MCF 10A (cell line): ENCODE data around the gene ACADL. TPM values are rescaled to one million over a fixed set of nuclear protein-coding genes. Genes with fewer than 3 reads are reported as not detected.

Source experiments
- BruUV-seq: library from RNA; stranded (reverse); fragments of 400-500 nt; replicated peaks from 2 replicates; lab custom pipeline; 2021; lab: Mats Ljungman, UMichigan
- CTCF ChIA-PET: fragments of 300-600 bp; sonication (Branson Sonifier 250); formaldehyde crosslinking; extraction: SDS; loops from one replicate; lab custom pipeline; 2021; ENCODE audit warnings: antibody characterized with exemption, inconsistent platforms; lab: Yijun Ruan, JAX
- POLR2A ChIA-PET: fragments of 300-600, 350-650 bp; sonication (Branson Sonifier 250); formaldehyde crosslinking; extraction: SDS; loops from one replicate; lab custom pipeline; 2020; ENCODE audit warnings: antibody characterized with exemption, inconsistent platforms; lab: Yijun Ruan, JAX
- DNase-seq: peaks from one replicate; pipeline ENCODE4 v3.0.0-alpha.2; 2018; ENCODE audit not compliant: unreplicated experiment
- H3K27ac Mint-ChIP-seq: one replicate; pipeline ENCODE4 v1.8.0; 2022; ENCODE audit warnings: mild to moderate bottlenecking, low read depth, mixed read lengths; ENCODE audit not compliant: unreplicated experiment
- H3K27me3 Mint-ChIP-seq: one replicate; pipeline ENCODE4 v1.8.0; 2022; ENCODE audit warnings: mixed read lengths; ENCODE audit not compliant: insufficient read depth, unreplicated experiment
- H3K36me3 Mint-ChIP-seq: one replicate; pipeline ENCODE4 v1.8.0; 2022; ENCODE audit warnings: mild to moderate bottlenecking, moderate library complexity, mixed read lengths; ENCODE audit not compliant: insufficient read depth, unreplicated experiment
- H3K4me1 Mint-ChIP-seq: one replicate; pipeline ENCODE4 v1.8.0; 2022; ENCODE audit warnings: mixed read lengths; ENCODE audit not compliant: insufficient read depth, unreplicated experiment
- H3K4me3 Mint-ChIP-seq: one replicate; pipeline ENCODE4 v1.8.0; 2022; ENCODE audit warnings: mild to moderate bottlenecking, moderate library complexity, mixed read lengths; ENCODE audit not compliant: unreplicated experiment
- H3K9me3 Mint-ChIP-seq: one replicate; pipeline ENCODE4 v1.8.0; 2022; ENCODE audit warnings: mixed read lengths; ENCODE audit not compliant: unreplicated experiment
- intact Hi-C: fragments of 100-400 bp; cut with micrococcal nuclease; formaldehyde crosslinking; loops from 2 replicates; pipeline ENCODE4 v1.14.1; 2022
- total RNA-seq: library from RNA; stranded (reverse); gene quantifications from 2 replicates; pipeline ENCODE4 v1.2.3, GENCODE V29; 2022
- TF ChIP-seq, protein P1 (sequence below): fragments of 200-600 bp; IDR thresholded peaks from one replicate; pipeline ENCODE4 v1.8.0; 2022; ENCODE audit warnings: antibody characterized with exemption, mild to moderate bottlenecking; ENCODE audit not compliant: unreplicated experiment

Gene ACADL
- total RNA-seq, 1 experiment from 2014 or later: not detected

DNA sequence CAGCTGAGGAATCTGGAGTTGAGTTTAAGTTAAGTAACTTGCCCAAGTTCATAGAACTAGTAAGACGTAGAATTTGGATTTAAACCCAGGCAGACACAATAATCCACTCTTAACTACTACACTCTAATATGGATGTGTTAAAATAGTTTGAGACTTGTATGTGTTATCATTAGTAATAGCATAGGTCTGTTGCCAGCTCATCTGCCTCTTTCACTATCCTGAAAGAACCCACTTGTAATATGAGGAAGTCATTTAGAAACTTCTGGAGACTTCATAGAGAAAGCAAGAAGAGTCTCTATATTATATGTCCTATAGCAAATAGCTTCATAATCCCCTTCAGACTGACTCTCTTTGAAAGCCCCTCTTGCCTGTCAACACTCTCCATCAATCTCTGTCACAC lies 43.0 kb upstream of the ACADL start:
- Mint-ChIP-seq H3K27ac (no peak overlapping the region), H3K9me3 (no peaks in the 10 kb centered on the region), H3K27me3 (peaks cover 42% of the 10 kb centered on the region), H3K4me3 (no peak overlapping the region), H3K4me1 (no peaks in the 10 kb centered on the region), H3K36me3 (no peaks in the 10 kb centered on the region)
- ChIA-PET CTCF (interaction anchor here (1.1 kb wide), 1 partner anchor 13 kb away, joined by 3 read pairs; no protein-coding TSS in a partner anchor), POLR2A (no interaction called here)
- BruUV-seq: no TSS peak
- DNase-seq: no peak
- intact Hi-C loops: no loop called here
- TF ChIP-seq, protein P1, sequence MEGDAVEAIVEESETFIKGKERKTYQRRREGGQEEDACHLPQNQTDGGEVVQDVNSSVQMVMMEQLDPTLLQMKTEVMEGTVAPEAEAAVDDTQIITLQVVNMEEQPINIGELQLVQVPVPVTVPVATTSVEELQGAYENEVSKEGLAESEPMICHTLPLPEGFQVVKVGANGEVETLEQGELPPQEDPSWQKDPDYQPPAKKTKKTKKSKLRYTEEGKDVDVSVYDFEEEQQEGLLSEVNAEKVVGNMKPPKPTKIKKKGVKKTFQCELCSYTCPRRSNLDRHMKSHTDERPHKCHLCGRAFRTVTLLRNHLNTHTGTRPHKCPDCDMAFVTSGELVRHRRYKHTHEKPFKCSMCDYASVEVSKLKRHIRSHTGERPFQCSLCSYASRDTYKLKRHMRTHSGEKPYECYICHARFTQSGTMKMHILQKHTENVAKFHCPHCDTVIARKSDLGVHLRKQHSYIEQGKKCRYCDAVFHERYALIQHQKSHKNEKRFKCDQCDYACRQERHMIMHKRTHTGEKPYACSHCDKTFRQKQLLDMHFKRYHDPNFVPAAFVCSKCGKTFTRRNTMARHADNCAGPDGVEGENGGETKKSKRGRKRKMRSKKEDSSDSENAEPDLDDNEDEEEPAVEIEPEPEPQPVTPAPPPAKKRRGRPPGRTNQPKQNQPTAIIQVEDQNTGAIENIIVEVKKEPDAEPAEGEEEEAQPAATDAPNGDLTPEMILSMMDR: no peak

DNA sequence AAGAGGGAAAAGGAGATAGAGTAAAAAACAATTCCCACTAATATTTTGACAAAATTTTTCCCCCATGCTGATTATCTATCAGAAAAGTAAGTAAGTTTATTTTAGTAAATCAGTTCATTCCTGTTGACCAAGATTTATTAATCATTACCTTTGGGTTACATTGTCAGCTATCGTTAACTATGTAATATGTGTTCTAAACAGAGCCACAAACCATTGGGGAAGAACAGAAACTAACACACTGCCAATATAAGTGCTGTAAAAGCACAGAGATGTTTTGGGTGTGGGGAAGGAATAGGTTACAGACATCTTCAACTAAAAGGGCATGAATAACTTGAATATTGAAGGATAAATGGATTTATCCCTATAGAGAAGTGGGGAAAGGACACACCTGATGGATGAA lies 42.5 kb upstream of the ACADL start:
- H3K27ac Mint-ChIP-seq: no peak overlapping the region
- TF ChIP-seq, protein P1: no peak
- no peak for DNase-seq
- intact Hi-C loops: no loop called here
- H3K36me3 Mint-ChIP-seq: no peaks in the 10 kb centered on the region
- ChIA-PET POLR2A (no interaction called here), CTCF (interaction anchor here (1.1 to 1.2 kb wide), 2 partner anchors 12 to 132 kb away, joined by 3 read pairs; no protein-coding TSS in a partner anchor)
- no TSS peak for BruUV-seq
- H3K27me3 Mint-ChIP-seq: peaks cover 42% of the 10 kb centered on the region
- no peak overlapping the region for H3K4me3 Mint-ChIP-seq
- no peaks in the 10 kb centered on the region for H3K9me3 Mint-ChIP-seq
- H3K4me1 Mint-ChIP-seq: no peaks in the 10 kb centered on the region

DNA sequence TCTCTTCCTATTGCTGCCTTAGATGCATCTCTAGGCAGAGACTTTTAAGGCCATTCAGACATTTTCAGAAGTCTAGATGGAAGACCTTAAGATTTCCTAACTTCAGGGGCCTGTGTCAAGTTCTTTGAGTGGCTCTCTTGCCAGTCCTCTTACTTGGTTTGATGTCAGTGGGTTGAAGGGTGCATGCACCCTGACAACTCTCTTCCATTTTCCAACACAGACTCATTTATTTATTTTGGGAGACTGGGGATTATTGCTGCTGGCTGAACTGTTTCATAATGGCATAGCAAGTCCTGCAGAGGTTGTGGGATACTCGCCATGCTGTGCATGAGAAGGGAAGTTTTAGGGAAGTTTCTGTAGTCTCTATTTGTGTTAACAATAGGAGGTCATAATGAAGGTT lies 39.0 kb upstream of the ACADL start:
- CTCF ChIA-PET: interaction anchor here (1.0 kb wide), 1 partner anchor 513 kb away, joined by 3 read pairs; no protein-coding TSS in a partner anchor
- Mint-ChIP-seq H3K36me3 (no peaks in the 10 kb centered on the region), H3K4me3 (no peak overlapping the region), H3K27me3 (peaks cover 32% of the 10 kb centered on the region), H3K27ac (no peak overlapping the region), H3K4me1 (no peaks in the 10 kb centered on the region), H3K9me3 (no peaks in the 10 kb centered on the region)
- no peak for DNase-seq
- intact Hi-C loops: no loop called here
- BruUV-seq: no TSS peak
- POLR2A ChIA-PET: no interaction called here
- TF ChIP-seq, protein P1: no peak

DNA sequence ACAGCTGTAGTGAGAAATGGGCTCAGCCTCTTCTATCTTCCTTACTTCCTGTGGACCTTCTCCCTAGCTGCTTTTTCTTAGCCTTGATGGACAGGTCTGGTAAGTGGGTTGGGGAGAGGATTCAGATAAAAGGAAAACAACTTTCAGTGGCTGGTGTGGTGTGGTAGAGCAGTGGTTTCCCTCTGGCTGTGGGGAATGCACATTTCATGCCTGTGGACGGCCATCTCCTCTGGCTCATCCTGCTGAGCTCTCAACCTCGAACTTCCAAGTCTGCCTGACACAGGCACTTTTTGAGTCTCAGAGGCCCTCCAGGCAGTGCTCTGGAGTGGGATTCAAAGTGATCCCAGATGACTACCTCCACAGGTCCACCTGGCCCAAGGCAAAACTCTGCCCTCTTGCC lies 38.6 kb upstream of the ACADL start:
- Mint-ChIP-seq H3K36me3 (no peaks in the 10 kb centered on the region), H3K27ac (no peak overlapping the region), H3K9me3 (no peaks in the 10 kb centered on the region), H3K27me3 (peaks cover 27% of the 10 kb centered on the region), H3K4me3 (no peak overlapping the region), H3K4me1 (no peaks in the 10 kb centered on the region)
- intact Hi-C loops: no loop called here
- ChIA-PET POLR2A (interaction anchor here (0.7 kb wide), 1 partner anchor 45 kb away, joined by 3 read pairs; no protein-coding TSS in a partner anchor), CTCF (interaction anchor here (0.6 to 1.0 kb wide), 3 partner anchors 15 to 513 kb away, joined by 3 to 5 read pairs (median 4); no protein-coding TSS in a partner anchor)
- TF ChIP-seq, protein P1: no peak
- BruUV-seq: no TSS peak
- no peak for DNase-seq
